HG03097 (cell line): ENCODE measurements around the gene MEIS2.

Experiments used
- ATAC-seq: cut with Tn5 transposase; IDR thresholded peaks from one replicate; pipeline ENCODE4 v1.9.1; 2021; ENCODE audit not compliant: unreplicated experiment, low FRiP score

The MEIS2 gene

DNA sequence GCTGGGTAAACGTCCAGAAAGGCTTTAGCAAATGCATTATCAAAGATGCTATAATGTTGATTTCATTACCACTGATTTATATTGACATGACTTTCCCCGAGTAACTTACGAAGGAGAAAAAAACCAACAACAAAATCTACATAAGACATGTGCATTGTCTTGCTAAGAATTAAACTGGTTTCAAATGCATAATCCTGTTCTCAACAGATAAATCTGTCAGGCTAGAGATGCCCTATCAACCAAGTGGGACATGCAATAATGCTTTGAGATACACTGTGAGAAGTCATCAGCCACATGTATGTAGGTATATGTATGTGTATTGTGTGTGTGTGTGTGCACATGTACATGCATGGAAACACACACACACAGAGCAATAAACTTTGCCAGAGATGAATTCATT lies 195.6 kb downstream of the MEIS2 start:
- no peak for ATAC-seq

DNA sequence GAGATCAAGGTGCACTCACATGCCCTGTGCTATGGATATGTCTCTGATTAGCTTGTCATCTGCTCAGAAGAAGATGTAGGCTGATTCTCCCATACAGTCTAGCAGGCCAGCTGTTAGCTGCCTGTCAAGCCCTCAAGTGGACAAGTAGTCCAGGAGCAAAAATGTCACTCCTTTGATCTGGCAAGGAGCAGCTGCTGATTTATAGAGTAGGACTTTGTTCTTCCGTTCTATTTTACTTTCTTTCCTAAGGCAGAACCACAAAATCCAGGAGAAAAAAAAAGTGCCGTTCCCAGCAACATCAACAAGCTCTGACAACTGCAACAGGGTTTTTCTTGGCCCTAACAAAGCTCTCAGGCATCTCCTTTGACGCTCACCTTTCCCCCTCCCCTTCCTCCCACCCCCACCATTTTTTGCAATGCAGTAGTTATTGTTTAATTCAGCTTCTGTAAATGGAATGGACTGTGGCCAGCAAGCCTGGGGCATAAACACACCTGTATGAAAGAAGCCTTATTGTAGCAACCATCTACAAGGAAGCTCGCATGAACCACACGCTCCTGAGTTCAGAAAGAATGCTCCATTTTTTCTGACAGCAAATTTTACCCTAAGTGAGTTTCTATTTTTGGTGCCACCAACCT lies 196.3 kb downstream of the MEIS2 start:
- ATAC-seq = no peak

DNA sequence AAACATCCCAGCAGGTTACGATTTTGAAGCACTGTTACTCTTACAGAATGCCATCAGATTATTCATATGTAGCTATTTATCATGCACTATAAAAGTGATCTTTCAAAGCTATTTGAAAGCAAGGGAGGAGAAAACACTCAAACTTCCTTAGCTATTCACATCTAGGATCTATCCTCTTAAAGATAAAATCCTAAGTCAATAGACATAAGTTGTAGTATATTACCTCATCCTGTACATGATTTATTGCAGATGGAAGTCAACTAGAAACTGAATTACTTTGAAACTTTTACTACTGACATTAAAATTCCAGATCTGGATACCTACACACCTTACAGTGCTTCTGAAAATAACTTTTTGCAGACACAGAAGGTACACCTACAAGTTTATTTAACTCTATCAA lies 197.2 kb downstream of the MEIS2 start:
- ATAC-seq = no peak

DNA sequence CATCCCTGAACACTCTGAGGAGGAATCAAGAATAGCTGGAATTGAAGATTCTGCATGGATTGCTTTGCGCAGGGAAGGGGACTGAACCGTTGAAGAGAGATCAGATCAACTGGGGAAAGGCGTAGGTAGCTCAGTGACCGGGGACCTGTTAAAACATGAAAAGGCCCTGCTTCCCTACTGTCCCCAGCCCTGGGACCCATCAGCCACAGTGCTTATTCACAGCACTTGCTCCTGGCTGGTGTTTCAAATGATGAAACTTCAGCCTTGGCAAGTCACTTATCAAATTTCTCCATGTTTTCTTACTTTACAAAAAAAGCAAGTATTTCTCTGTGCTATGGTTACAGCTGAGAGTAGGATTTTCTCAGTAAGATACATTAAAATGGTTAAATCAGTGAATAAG lies 199.3 kb downstream of the MEIS2 start:
- ATAC-seq = no peak

DNA sequence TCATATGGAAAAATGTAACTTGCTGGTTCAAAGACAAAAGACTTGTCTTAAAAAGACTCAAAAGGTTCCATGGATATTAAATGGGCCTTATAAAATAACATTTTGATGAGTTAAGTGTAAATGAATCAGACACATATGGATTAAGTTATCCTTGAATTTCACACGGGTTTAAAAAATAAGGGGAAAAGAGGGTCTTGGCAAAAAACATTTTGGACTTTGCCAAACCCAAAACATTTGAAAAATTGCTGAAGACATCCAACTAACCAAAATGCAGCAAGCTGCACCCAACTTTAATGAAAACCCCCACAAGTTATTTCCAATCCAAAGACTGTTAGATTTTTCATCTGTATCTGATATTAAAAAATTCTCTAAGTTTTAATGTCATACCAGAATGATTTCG lies 200.7 kb downstream of the MEIS2 start:
- ATAC-seq = no peak

DNA sequence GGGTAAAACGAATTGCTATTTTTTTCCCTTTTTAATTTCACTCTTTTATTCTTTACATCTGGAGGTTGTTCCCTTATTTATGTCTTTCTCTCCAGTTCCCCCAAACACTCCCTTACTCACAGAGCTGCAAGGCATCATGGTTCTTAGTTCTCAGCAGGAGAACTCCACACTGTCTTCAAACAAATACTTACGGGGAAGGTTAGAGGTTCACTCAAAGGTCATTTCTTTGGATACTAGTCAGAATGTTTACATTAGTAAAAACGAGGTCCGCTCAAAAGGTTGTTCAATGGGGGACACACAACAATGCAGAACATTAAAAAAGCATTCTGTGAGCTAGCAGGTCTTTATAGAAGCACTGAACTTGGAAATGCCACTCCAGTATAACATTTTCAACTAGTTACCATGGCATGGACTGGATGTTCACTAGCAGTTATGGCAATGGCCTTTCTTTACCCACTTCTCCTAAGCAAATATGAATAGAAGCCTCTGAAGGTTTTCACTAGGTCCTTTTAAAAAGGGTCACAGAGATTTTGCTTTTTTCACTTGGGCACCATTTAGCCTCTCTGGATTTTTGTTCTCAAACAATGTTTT lies 201.7 kb downstream of the MEIS2 start:
- no peak for ATAC-seq

DNA sequence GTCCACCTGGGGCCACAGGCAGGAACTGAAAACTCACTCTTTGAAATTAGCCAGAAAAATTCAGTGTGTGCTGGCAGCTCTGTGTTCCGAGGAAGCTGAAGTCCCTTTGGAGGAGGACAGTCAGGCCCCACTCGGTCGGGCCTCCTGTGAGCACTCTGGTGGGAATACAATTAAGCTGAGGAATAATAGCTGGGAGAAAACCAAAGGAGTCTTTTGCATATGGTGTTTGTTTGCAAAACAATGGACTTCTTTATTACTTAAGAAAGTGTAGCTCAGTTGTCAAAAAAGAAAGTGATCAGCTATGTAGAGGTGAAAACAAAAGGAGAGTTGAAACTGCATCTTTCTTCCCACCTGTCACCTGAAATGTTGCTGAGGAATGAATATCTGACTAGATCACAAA lies 202.5 kb downstream of the MEIS2 start:
- ATAC-seq = no peak

DNA sequence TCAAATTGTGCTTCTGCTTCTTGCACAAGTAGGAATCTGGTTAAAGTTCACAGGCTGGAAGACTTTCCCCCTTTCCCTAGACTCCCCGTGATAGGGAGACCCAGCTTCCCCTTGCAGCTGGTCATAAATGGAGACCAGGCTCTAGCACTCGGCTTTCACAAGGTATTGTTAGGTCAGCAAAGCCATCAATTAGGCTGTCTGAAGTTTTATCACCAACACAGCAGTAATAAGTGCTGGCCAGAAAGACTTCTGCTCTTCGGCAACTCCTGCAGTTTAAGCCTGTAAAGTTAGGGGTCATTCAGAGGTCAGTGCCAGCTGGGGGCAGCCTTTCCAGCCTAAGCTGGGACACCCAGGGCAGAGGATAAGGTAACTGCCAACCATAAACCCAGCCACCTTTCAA lies 203.4 kb downstream of the MEIS2 start:
- ATAC-seq = no peak

DNA sequence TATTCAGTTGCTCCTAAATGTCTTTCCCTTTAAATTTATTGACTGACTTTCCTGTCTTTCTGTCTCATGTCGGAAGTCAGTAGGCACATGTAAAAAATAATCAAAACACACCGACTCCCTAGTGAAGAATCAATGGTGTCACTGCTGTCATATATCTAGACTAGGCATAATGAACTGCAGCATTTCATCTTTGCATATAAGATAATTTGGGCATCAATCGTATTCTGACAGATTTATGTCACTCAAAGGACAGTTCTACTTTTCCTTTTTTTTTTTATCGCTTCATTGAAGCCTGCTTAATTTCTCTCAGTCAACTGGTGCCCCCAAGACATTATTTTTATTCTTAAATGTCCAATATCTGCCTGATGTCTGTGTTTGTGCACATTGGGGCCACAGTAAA lies 206.3 kb downstream of the MEIS2 start:
- no peak for ATAC-seq

DNA sequence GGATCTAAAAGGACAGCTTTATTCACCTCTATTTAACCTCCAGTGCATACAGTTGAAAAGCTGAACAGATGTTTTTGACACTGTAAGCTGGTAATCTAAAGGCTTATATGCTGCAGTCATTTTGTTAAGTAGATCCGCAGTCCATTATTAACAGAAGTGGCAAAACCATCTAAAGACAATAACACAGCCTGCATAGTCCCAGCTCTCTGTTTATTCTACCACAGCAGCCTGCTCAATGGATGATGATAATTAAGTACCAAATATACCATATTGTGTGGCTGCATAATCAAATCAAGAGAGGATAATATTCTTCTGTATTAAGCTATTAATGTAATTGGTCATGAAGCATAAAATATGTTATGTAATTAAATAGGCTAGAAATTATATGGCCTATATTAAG lies 207.1 kb downstream of the MEIS2 start:
- ATAC-seq = no peak

DNA sequence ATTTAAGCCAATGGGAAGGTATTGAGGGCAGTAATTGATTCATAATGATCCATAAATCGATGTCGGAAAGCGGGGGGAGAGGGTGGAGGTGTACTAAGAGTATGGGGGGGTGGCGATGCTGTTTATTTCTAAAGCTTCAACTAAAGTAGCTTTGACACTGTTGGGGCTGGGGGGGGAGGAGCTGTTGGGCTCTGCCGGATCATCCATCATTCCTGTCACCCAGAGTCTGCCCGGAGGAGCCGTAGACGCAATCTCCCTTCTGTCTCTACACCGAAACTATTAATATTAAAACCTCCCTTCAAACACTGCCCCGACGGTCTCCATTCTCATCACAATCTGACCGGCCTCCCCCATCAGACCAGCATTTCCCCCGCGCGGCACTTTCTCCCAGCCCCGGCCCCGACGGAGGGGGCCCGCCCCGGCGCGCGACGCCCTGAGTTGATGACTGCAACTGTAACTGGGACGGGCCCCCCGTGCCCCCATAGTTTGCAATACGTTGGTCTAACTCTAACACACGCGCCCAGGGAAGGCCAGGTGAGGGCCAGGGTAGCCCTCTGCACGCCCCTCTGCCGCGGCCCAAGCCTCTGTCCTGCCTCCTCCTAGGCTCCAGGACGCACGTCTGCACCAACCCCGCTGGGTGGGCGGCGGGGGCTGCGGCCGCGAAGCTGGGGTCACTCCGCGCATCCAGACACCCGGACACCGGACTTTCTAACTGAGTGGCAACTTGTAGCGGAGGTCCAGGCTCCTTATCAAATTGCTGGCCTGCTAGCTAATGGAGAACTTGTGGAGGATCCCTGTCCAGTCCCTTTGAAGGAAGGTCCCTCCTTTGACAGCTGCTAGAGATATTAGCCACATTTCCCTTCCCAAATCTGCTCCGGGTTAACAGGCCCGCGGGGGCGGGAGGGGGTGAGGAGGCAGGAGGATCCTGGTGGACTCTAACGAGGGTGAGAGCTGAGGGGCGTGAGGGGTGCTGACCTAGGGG lies 212.0 kb downstream of the MEIS2 start:
- no peak for ATAC-seq

DNA sequence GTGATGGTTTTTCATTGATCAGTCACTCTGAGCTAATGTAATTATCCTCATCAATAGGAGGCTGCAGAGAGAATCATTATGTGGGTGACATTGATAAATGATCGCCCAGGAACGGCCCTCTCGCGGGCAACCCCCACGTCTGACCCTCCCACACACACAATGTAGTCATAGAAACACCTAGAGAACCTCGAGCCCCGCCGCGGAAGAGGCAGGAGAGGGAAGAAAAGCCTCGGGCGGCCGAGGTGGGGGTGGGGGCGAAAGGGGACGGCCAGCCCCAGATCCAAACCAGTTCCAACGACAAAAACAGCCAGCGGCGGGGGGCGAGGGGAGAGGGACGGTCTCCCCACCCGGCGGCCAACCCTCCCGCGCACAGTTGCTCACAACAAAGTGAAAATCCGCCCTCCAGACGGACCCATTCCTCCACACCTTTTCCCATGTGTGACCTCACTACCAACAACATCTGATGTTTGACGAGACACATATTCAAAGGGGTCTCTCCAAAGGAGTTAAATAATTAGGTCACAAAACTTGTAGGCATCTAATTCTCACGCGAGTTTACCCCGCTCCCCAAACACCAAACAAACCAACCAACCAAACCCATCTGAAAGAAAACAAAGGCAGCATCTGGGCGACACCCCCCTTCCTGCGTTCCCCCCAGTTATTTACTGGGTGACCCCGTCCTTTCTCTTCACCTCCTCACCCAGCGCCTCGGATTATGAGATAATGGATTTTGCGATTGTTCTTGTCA lies 213.0 kb downstream of the MEIS2 start:
- ATAC-seq = no peak

DNA sequence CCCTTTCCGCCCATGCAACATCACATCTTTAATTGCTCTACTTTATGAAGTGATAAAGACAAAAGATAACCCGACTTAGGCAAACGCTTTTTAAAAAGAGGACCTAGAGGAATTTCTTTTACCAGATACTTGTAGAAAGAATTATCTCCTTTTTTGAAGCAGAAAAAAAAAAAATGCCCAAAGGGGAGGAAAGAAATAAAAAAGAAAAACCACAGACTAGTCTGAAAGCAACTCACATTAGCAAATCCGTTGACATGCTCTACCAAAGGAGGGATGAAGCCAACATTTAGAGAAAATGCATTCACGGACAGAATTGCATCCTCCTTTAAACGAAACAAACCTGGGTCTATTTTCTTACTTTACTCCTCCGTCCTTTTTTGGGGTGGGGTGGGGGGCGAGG lies 213.6 kb downstream of the MEIS2 start:
- no peak for ATAC-seq

DNA sequence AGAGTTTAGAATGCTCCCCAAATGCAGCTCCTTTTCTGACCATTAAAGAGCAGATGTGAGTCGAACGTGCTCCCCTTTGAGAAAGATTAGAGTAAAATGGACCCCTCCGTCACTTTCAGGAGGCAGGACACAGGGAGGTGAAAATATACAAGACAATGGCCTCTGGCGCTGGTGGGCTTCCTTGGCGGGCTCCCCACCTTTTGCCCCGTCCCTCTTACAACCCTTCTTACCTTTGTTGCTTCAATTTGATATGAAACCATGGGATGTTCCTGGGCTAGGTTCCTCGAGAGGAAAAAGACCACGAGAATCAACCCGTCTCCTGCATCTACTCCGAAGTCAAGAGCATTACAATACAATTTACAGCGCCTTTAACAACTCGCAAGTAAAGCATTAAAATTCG lies 214.2 kb downstream of the MEIS2 start:
- ATAC-seq = no peak

DNA sequence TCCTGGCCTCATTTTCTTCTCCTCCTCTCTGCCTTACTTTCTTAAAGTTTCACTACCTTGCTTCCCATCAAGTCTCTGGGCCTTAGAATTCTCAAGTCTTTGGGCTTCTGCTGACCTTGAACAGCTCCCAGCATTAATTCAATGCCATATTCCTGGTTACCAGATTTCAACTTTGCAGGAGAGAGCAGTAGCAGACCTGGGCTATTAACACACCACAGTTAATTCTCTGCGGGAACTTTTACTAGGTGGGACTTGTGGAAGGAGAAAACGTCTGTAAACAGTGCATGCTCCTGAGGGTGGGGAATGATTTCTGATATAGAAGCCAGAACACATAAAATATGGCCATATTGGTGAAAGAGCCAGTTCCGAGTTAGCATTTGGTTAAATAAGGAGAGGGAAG lies 214.6 kb downstream of the MEIS2 start:
- no peak for ATAC-seq

DNA sequence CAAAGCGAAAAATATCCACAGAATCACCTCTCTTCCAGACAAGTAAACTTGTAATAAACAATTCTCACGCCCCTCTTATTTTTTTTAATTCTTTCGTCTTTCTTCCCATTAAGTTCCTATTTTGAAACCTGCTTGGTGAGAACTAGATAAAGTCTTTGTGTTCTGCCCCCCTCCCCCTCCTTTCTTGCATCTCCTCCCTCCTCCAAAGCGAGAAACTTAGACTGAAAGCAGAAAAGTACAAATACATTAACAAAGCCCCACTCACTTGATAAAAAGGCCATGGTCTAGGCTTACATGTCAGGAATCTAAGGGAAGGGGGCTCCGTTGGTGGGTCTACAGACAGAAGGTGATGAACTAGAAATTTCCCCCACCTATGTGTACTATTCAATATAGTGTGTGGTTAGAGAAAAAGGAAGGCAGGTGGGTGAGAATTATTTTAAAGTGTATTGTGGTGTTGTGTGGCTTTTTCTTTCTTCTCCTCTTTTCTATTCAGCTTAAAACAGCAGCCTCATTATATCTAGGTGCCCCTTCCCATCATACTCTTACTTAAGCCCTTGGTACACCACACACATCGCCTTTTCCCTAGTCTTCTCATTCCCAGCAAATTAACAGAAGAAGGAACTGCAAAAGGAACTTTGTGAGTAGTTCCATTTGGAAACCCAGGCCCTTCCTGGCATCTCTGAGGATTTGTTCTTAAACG lies 215.3 kb downstream of the MEIS2 start:
- no peak for ATAC-seq

DNA sequence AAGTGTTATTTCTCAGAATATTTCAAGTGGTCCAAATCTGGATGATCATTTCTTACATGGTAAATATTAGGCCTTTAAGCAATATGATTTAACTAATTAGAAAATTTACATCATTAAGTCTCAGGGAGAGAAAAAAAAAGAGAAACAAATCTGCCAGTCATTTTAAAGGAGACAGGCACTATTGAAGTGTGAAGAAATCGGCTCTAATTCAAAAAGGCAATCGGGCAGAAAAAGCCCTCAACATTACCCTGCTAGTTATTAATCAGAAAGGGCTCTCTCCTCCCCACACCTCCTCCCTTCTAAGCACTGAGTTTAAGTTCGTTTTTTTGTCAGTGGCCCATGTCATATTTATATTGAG lies 215.9 kb downstream of the MEIS2 start:
- ATAC-seq = no peak

DNA sequence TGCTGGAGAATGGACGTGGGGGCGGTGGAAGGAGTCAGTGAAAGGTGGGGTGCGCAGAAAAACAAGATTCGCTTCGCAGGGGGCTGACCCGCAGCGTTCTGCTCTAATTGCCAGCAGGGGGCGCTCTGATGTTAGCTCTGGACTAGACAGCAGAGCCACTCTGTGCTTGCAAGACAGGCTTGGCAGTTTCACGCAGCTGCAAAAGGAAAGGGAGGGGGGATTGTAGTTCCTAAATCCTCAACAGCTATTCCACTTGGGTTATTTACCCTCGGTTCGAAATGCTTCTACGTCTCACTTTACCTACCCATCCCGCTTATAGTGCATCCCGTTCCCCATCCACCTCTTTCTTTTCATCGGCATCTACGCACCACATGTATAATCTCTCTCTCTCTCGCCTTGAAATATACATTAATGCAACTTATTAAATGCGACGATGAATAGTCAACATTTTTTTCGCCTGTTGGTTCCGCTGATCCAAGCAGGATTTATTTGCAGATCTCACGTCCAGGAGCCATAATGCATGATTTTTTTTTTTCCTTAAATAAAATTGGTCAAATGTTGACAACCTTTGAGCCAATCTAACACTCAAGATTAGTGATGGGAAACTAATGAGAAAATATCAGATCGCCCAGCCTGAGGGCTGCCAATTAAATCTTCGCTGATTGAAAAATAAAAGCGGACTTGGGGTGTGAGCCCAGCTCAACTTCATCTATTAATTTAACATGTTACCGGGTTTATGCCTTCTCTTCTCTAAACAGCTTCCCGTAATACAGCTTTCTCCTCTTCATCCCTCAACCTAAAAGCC lies 216.4 kb downstream of the MEIS2 start:
- ATAC-seq = no peak

DNA sequence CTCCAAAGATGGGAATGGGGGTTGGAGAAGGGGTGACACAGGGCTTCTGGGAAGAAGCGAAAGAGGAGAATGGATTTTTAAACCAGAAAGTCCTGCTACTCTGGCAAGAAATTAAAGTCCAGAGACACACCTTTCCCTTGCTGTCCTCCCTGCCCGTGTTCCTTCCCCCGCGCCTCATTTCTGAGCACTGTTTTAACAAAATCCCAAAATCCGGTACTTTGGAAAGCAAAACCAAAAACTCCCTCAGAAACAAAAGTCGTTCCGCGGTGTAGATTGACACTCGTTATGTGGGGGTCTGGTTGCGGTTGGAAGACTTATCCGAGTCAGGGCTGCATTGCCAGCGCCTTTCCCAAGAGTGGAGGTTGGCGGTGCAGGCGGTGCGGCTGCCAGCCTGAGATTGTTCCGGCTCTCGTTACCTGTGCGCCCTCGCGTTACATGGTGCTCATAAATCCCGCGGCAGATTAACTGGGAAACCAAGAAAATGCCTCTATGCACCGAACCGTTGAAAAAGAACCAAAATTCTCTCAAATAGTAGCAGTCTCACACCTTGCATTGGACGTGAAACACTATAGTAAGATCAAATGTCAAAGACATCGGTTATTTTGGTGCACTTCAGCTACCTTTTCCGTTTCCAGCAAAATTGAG lies 217.7 kb downstream of the MEIS2 start:
- no peak for ATAC-seq
